A673 (cell line): ENCODE results near the gene TEP1. TPM values are rescaled to one million over a fixed set of nuclear protein-coding genes. Genes with fewer than 3 reads are reported as not detected.
A peak's percentile ranks its signal among the peaks of the same experiment; 100 is the strongest.

ENCODE experiments used
- BruUV-seq: library from RNA; stranded (reverse); fragments of 400-500 nt; replicated peaks from 2 replicates; lab custom pipeline; 2021; lab: Mats Ljungman, UMichigan
- CTCF ChIA-PET: fragments of 300-600 bp; sonication (Branson Sonifier 250); formaldehyde crosslinking; loops from one replicate; lab custom pipeline; 2022; ENCODE audit warnings: antibody characterized with exemption; lab: Charles Lee
- POLR2A ChIA-PET: fragments of 300-600 bp; sonication (Branson Sonifier 250); formaldehyde crosslinking; loops from one replicate; lab custom pipeline; 2022; ENCODE audit warnings: antibody characterized with exemption; ENCODE audit not compliant: low non-redundant PET; lab: Charles Lee
- DNase-seq: peaks from one replicate; pipeline ENCODE4 v3.0.0-alpha.2; 2015; ENCODE audit warnings: low spot score
- H3K27ac ChIP-seq: fragments of 200-600 bp; sonication (generic); 2 replicates; pipeline ENCODE4 v1.5.1; 2016; ENCODE audit warnings: mixed run types, low read depth, mild to moderate bottlenecking, mixed read lengths, antibody characterized with exemption, low read length; ENCODE audit not compliant: poor library complexity, severe bottlenecking
- H3K27me3 ChIP-seq: fragments of 200-600 bp; sonication (generic); replicated peaks from 2 replicates; pipeline ENCODE4 v1.6.1; 2017; ENCODE audit warnings: mixed run types, low read depth, mild to moderate bottlenecking, mixed read lengths, antibody characterized with exemption, low read length; ENCODE audit not compliant: insufficient read depth, poor library complexity
- H3K36me3 ChIP-seq: fragments of 200-600 bp; sonication (generic); 2 replicates; pipeline ENCODE4 v1.6.1; 2016; ENCODE audit warnings: mixed run types, mild to moderate bottlenecking, mixed read lengths, antibody characterized with exemption, low read length; ENCODE audit not compliant: insufficient read depth, poor library complexity, severe bottlenecking
- H3K4me1 ChIP-seq: fragments of 200-600 bp; sonication (generic); 2 replicates; pipeline ENCODE4 v1.6.1; 2017; ENCODE audit warnings: mixed run types, mild to moderate bottlenecking, mixed read lengths, antibody characterized with exemption, low read length; ENCODE audit not compliant: insufficient read depth, poor library complexity, severe bottlenecking
- H3K4me3 ChIP-seq: fragments of 200-600 bp; sonication (generic); 2 replicates; pipeline ENCODE4 v1.5.1; 2016; ENCODE audit warnings: low read depth, mixed run types, mild to moderate bottlenecking, mixed read lengths, low read length; ENCODE audit not compliant: poor library complexity, severe bottlenecking
- H3K9me3 ChIP-seq: fragments of 200-600 bp; sonication (generic); 2 replicates; pipeline ENCODE4 v1.6.1; 2016; ENCODE audit warnings: mixed run types, low read depth, mild to moderate bottlenecking, mixed read lengths, antibody characterized with exemption, low read length; ENCODE audit not compliant: poor library complexity, severe bottlenecking
- CTCF ChIP-seq: fragments of 300-800, 200-600 bp; sonication (generic); conservative IDR thresholded peaks from 2 replicates; pipeline ENCODE4 v1.5.1; 2017; ENCODE audit warnings: low read depth, mild to moderate bottlenecking, antibody characterized with exemption, low read length, moderate library complexity, mixed read lengths
- EZH2 ChIP-seq: fragments of 200-600 bp; sonication (generic); IDR thresholded peaks from 2 replicates; pipeline ENCODE4 v1.6.1; 2017; ENCODE audit warnings: borderline replicate concordance, low read depth, mild to moderate bottlenecking, mixed read lengths, antibody characterized with exemption, low read length; ENCODE audit not compliant: poor library complexity, severe bottlenecking
- intact Hi-C: fragments of 100-400 bp; cut with micrococcal nuclease; formaldehyde crosslinking; loops from one replicate; pipeline ENCODE4 v1.10.0; 2022; ENCODE audit not compliant: unreplicated experiment
- total RNA-seq: library from RNA; stranded (reverse); gene quantifications from 2 replicates; pipeline ENCODE4 v1.2.3, GENCODE V29; 2021

The TEP1 gene
- total RNA-seq, 1 experiment from 2014 or later: 12.3 TPM

DNA sequence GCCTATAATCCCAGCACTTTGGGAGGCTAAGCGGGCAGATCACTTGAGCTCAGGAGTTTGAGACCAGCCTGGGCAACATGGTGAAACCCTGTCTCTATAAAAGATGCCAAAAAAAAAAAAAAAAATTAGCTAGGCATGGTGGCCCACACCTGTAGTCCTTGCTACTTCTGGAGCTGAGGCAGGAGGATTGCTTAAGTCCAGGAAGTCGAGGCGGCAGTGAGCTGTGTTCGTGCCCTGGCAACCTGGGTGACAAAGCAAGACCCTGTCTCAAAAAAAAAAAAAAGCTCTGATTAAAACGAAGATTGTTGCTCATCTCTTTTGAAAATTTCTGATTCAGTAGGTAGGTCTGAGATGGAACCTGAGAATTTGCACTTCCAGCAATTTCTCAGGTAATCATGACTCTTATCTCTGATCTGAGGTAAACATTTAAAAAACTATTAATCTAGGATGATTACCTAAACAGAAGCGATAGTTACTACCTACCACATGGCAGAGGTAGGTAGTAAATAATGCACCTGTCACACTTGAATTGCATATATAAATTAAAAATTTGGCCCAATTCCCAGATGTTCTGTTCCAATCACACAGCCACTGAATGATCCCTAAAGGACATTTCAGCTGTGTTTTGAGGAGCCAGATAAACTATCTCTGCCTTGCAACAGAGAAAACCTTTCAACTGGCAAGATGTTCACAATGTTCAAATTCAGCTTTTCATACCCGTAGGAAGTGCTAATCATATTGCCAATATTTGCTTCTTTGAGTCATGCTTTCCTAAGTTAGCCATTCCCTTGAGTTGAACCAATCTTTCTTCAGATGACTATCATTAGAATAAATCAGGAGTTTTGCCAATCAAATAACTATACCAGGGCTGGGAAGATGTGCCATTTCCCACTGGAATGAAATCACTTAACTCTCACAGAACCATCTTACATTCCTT, 4.2 kb upstream of the TEP1 start:
- TF ChIP-seq EZH2: no peak
- no peak for TF ChIP-seq CTCF
- POLR2A ChIA-PET: no interaction called here
- BruUV-seq: no TSS peak
- no peaks in the 10 kb centered on the region for H3K36me3 ChIP-seq
- no peaks in the 10 kb centered on the region for H3K9me3 ChIP-seq
- peaks cover 8% of the 10 kb centered on the region for H3K4me1 ChIP-seq
- CTCF ChIA-PET: no interaction called here
- H3K27me3 ChIP-seq: no peaks in the 10 kb centered on the region
- no peak overlapping the region for H3K4me3 ChIP-seq
- no peak overlapping the region for H3K27ac ChIP-seq
- DNase-seq: no peak
- intact Hi-C loops: no loop called here

DNA sequence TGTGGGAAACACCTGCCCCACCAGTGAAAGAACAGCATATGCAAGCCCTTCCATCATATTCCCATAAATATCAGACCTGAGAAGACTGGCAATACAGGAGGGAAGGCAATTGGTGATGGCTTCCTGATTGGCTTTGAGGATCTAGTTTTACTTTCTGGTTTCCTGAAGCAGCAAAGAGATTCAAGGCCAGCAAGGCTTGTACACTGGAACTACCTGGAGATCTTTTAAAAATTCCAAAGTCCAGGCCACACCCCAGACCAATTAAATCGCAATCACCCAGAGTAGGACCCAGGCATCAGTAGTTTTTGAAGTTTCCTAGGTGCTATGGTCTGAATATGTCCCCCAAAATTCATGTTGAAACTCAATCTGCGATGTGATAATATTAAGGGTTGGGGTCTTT, 2.9 kb upstream of the TEP1 start:
- CTCF ChIA-PET: interaction anchor here (0.7 to 1.2 kb wide), 5 partner anchors 25 to 194 kb away, joined by 3 to 6 read pairs (median 3); partner anchors contain the start of genes APEX1 and PARP2
- no peak for TF ChIP-seq CTCF
- no peak for TF ChIP-seq EZH2
- DNase-seq: no peak
- no TSS peak for BruUV-seq
- POLR2A ChIA-PET: no interaction called here
- intact Hi-C loops: no loop called here
- H3K27ac ChIP-seq: no peak overlapping the region
- no peaks in the 10 kb centered on the region for H3K27me3 ChIP-seq
- H3K4me3 ChIP-seq: no peak overlapping the region
- peaks cover 13% of the 10 kb centered on the region for H3K4me1 ChIP-seq
- H3K36me3 ChIP-seq: no peaks in the 10 kb centered on the region
- no peaks in the 10 kb centered on the region for H3K9me3 ChIP-seq

GRCh38 chr14:20415782-20416206, 2.5 kb upstream of the TEP1 start:
- no TSS peak for BruUV-seq
- no peak overlapping the region for H3K4me3 ChIP-seq
- H3K36me3 ChIP-seq: no peaks in the 10 kb centered on the region
- peaks cover 13% of the 10 kb centered on the region for H3K4me1 ChIP-seq
- intact Hi-C loops: no loop called here
- no peaks in the 10 kb centered on the region for H3K27me3 ChIP-seq
- no peaks in the 10 kb centered on the region for H3K9me3 ChIP-seq
- H3K27ac ChIP-seq: no peak overlapping the region
- DNase-seq: peak; percentile 80
- CTCF ChIA-PET: interaction anchor here (0.6 to 1.2 kb wide), 7 partner anchors 25 to 555 kb away, joined by 3 to 6 read pairs (median 3); partner anchors contain the start of genes APEX1 and PARP2
- peak; percentile 74 for TF ChIP-seq CTCF
- no peak for TF ChIP-seq EZH2
- POLR2A ChIA-PET: no interaction called here
